ENCODE data around the gene AGRN. TPM values are rescaled to one million over a fixed set of nuclear protein-coding genes. Genes with fewer than 3 reads are reported as not detected.

AGRN gene
- total and polyA plus RNA-seq, 2 of the 4 experiments (the other 2 are of a cell fraction): 8.1 to 115 TPM

DNA sequence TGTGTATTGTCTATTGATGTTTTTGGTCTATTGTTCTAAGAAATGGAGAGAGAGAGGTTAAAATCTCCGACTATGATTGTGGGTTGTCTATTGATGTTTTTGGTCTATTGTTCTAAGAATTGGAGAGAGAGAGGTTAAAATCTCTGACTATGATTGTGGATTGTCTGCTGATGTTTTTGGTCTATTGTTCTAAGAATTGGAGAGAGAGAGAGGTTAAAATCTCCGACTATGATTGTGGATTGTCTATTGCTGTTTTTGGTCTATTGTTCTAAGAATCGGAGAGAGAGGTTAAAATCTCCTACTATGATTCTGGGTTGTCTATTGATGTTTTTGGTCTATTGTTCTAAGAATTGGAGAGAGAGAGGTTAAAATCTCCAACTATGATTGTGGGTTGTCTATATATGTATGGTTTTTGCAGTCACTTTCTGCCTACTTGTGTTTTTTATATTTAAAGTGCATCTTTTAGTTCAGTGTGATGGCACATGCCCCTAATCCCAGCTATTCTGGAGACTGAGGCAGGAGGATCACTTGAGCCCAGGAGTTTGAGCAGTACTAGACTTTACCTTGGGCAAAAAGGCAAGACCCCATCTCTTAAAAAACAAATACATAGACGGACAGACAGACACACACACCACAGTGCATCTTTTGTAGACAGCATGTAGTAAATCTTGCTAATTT, 79.7 kb downstream of the AGRN start:
- H3K79me1 ChIP-seq (ENCODE audit: low read depth in 1 of 2, low read length in 2 of 2): peaks cover 0 to 9% of the 10 kb centered on the region in 2 experiments; a peak in 1 of 4 replicates
- H2BK15ac ChIP-seq (ENCODE audit: low read depth, low read length): no peak overlapping the region
- ChIA-PET CTCF (no interaction called here), POLR2A (ENCODE audit: unreplicated experiment) (no interaction called here)
- peaks cover 5% of the 10 kb centered on the region for H3K9me3 ChIP-seq (ENCODE audit: control insufficient read depth, insufficient read depth, low read length)
- dilution Hi-C loops (cut with HindIII; ENCODE audit: low sequenced_read_pairs, unreplicated experiment) (no loop called here), in situ Hi-C loops (cut with MboI; ENCODE audit: low sequenced_read_pairs) (no loop called here), intact Hi-C loops (cut with micrococcal nuclease) (no loop called here)
- ATAC-seq (ENCODE audit: low read depth) (no peak), DNase-seq (no peak)
- H2BK120ac ChIP-seq (ENCODE audit: low read depth, low read length): no peak overlapping the region
- no peak for TF ChIP-seq RAD21 (IDR thresholded peaks at IDR 0.05; ENCODE audit: low read length)
- TF ChIP-seq SMC3 (IDR thresholded peaks at IDR 0.05; ENCODE audit: low read depth, low read length): no peak
- no peak for TF ChIP-seq BHLHE40 (IDR thresholded peaks at IDR 0.05; ENCODE audit: low read depth, low read length)
- TF ChIP-seq FOS (IDR thresholded peaks at IDR 0.05; ENCODE audit: low read depth, low read length): no peak
- TF ChIP-seq MAZ (IDR thresholded peaks at IDR 0.05; ENCODE audit: borderline replicate concordance, low read depth, low read length): no peak
- TF ChIP-seq MXI1 (IDR thresholded peaks at IDR 0.05; ENCODE audit: borderline replicate concordance, low read depth, low read length): no peak
- TF ChIP-seq, protein P1, sequence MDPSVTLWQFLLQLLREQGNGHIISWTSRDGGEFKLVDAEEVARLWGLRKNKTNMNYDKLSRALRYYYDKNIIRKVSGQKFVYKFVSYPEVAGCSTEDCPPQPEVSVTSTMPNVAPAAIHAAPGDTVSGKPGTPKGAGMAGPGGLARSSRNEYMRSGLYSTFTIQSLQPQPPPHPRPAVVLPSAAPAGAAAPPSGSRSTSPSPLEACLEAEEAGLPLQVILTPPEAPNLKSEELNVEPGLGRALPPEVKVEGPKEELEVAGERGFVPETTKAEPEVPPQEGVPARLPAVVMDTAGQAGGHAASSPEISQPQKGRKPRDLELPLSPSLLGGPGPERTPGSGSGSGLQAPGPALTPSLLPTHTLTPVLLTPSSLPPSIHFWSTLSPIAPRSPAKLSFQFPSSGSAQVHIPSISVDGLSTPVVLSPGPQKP (IDR thresholded peaks at IDR 0.05; ENCODE audit: borderline replicate concordance, low read depth, low read length): no peak
- TF ChIP-seq, protein P2, sequence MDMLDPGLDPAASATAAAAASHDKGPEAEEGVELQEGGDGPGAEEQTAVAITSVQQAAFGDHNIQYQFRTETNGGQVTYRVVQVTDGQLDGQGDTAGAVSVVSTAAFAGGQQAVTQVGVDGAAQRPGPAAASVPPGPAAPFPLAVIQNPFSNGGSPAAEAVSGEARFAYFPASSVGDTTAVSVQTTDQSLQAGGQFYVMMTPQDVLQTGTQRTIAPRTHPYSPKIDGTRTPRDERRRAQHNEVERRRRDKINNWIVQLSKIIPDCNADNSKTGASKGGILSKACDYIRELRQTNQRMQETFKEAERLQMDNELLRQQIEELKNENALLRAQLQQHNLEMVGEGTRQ (IDR thresholded peaks at IDR 0.05; ENCODE audit: low read depth, low read length): no peak
- no peak for TF ChIP-seq RCOR1 (IDR thresholded peaks at IDR 0.05; ENCODE audit: insufficient replicate concordance, low read length)
- TF ChIP-seq POLR2A (IDR thresholded peaks at IDR 0.05; ENCODE audit: low read depth, low read length): no peak
- TF ChIP-seq RFX5 (IDR thresholded peaks at IDR 0.05; ENCODE audit: low read depth, low read length): no peak
- no peak for TF ChIP-seq MAFK (IDR thresholded peaks at IDR 0.05; ENCODE audit: low read depth, low read length)
- TF ChIP-seq, protein P3, sequence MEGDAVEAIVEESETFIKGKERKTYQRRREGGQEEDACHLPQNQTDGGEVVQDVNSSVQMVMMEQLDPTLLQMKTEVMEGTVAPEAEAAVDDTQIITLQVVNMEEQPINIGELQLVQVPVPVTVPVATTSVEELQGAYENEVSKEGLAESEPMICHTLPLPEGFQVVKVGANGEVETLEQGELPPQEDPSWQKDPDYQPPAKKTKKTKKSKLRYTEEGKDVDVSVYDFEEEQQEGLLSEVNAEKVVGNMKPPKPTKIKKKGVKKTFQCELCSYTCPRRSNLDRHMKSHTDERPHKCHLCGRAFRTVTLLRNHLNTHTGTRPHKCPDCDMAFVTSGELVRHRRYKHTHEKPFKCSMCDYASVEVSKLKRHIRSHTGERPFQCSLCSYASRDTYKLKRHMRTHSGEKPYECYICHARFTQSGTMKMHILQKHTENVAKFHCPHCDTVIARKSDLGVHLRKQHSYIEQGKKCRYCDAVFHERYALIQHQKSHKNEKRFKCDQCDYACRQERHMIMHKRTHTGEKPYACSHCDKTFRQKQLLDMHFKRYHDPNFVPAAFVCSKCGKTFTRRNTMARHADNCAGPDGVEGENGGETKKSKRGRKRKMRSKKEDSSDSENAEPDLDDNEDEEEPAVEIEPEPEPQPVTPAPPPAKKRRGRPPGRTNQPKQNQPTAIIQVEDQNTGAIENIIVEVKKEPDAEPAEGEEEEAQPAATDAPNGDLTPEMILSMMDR (conservative IDR thresholded peaks at IDR 0.05; ENCODE audit: low read depth, low read length): no peak
- no peak for TF ChIP-seq NFE2L2 (IDR thresholded peaks at IDR 0.05; ENCODE audit: low read depth, low read length)
- no peak overlapping the region for H2BK5ac ChIP-seq (ENCODE audit: low read depth, low read length, poor library complexity, severe bottlenecking)
- H2AFZ ChIP-seq (replicated peaks; ENCODE audit: low read length, poor library complexity): no peak overlapping the region
- no peak overlapping the region for H2BK20ac ChIP-seq (ENCODE audit: low read depth, low read length)
- no TSS peak for BruUV-seq (replicated peaks)
- H3K4ac ChIP-seq (ENCODE audit: low read depth, low read length): no peak overlapping the region
- H4K8ac ChIP-seq (ENCODE audit: low read depth in 2 of 2, low read length in 2 of 2): no peak overlapping the region
- H3K4me1 ChIP-seq (ENCODE audit: control insufficient read depth, insufficient read depth, low read length): no peaks in the 10 kb centered on the region
- no peak overlapping the region for H3K56ac ChIP-seq (ENCODE audit: extremely low read depth, insufficient read depth, low read length)
- H3K23ac ChIP-seq (ENCODE audit: low read depth, low read length): no peak overlapping the region
- no peak overlapping the region for H3K9ac ChIP-seq (ENCODE audit: low read depth, low read length)
- 100% methylated on average over 1 of the region's 4 CpGs; no CpG with 5 or more reads in 1 of the 2 experiments for WGBS, 2 experiments (ENCODE audit: extremely low coverage in 2 of 2, insufficient read length in 1 of 2)
- H3K27me3 ChIP-seq (ENCODE audit: control insufficient read depth, insufficient read depth, low read length): no peaks in the 10 kb centered on the region
- H4K91ac ChIP-seq (ENCODE audit: insufficient read depth, low read depth, low read length): no peak overlapping the region
- H2AK9ac ChIP-seq (replicated peaks; ENCODE audit: low read depth, low read length, poor library complexity): no peak overlapping the region
- no peak overlapping the region for H3K14ac ChIP-seq (replicated peaks; ENCODE audit: low read depth, low read length)
- peaks cover 1% of the 10 kb centered on the region; the same call in 1 of the 2 replicates for H4K20me1 ChIP-seq (ENCODE audit: insufficient read depth, low read length)
- H3K4me3 ChIP-seq (ENCODE audit: insufficient read depth, low read depth, low read length): no peak overlapping the region
- H3K9me1 ChIP-seq (ENCODE audit: insufficient read depth, low read length): no peaks in the 10 kb centered on the region
- no peak overlapping the region for H4K5ac ChIP-seq (ENCODE audit: low read depth, low read length)
- H3K18ac ChIP-seq (ENCODE audit: low read depth, low read length): no peak overlapping the region
- H2AK5ac ChIP-seq (ENCODE audit: low read depth, low read length): no peak overlapping the region
- H3K36me3 ChIP-seq (ENCODE audit: control insufficient read depth, insufficient read depth, low read length): peaks cover 2% of the 10 kb centered on the region; the same call in 1 of the 2 replicates
- no peak overlapping the region for H3K4me2 ChIP-seq (ENCODE audit: low read depth, low read length)
- H3K27ac ChIP-seq (ENCODE audit: insufficient read depth, low read length): no peak overlapping the region

Data from IMR-90 (cell line).